Gastrocnemius medialis (tissue), 4 donors: Measurements from ENCODE around the gene MPPED1.

Source experiments
- CTCF ChIP-seq, 5 experiments: fragments of 450-650 bp in 3 of 5; fragments of 200-600 bp in 2 of 5; sonication (generic) in 2 of 5; IDR thresholded peaks in 4 of 5; conservative IDR thresholded peaks in 1 of 5; 1 replicate in 4 of 5; 2 replicates in 1 of 5; pipeline ENCODE4 v1.5.1; 2016 to 2019; ENCODE audit warnings: antibody characterized with exemption in 5 of 5, mild to moderate bottlenecking in 3 of 5, moderate library complexity in 3 of 5
- POLR2A ChIP-seq, 2 donors: fragments of 450-650 bp; IDR thresholded peaks; one replicate each; pipeline ENCODE4 v1.6.1; 2017; ENCODE audit warnings: antibody characterized with exemption in 2 of 2, mild to moderate bottlenecking in 2 of 2, moderate library complexity in 2 of 2

GRCh38 chr22:43528601-43529360, 117.0 kb downstream of the MPPED1 start:
- TF ChIP-seq POLR2A (IDR thresholded peaks at IDR 0.05) (no peak), CTCF (IDR thresholded peaks at IDR 0.05 in 4 of 5, conservative IDR thresholded peaks at IDR 0.05 in 1 of 5) (no peak)
